AG04449 (cell line): ENCODE measurements around the gene CSF3R.

ENCODE experiments used
- CTCF ChIA-PET: fragments of 350-600 bp; formaldehyde crosslinking; extraction: SDS; loops from one replicate; lab custom pipeline; 2021; ENCODE audit warnings: antibody characterized with exemption; lab: Yijun Ruan, JAX
- POLR2A ChIA-PET: fragments of 400-600, 350-600 bp; formaldehyde crosslinking; extraction: SDS; loops from one replicate; lab custom pipeline; 2020; ENCODE audit warnings: antibody characterized with exemption, inconsistent platforms; lab: Yijun Ruan, JAX
- DNase-seq: peaks from one replicate; pipeline ENCODE4 v3.0.0-alpha.2; 2010; ENCODE audit warnings: low read depth, low spot score
- H3K4me3 ChIP-seq: 2 replicates; pipeline ENCODE4 v1.5.1; 2011; ENCODE audit warnings: low read depth, mild to moderate bottlenecking, control low read depth, low read length
- CTCF ChIP-seq: IDR thresholded peaks from one replicate; pipeline ENCODE4 v1.5.1; 2011; ENCODE audit warnings: mild to moderate bottlenecking, moderate library complexity, low read length, control low read depth, inconsistent platforms; ENCODE audit not compliant: insufficient read depth; ENCODE audit errors: missing control alignments

CSF3R gene

GRCh38 chr1:36466370-36467026 is 16.2 kb downstream of the CSF3R start:
- ChIA-PET CTCF (no interaction called here), POLR2A (no interaction called here)
- DNase-seq, result no peak
- H3K4me3 ChIP-seq, result no peak overlapping the region
- TF ChIP-seq CTCF, result no peak

GRCh38 chr1:36465731-36466369 is 16.9 kb downstream of the CSF3R start:
- CTCF ChIA-PET, result no interaction called here
- no peak for TF ChIP-seq CTCF
- no peak for DNase-seq
- no peak overlapping the region for H3K4me3 ChIP-seq
- POLR2A ChIA-PET, result no interaction called here

GRCh38 chr1:36464605-36465393 is 17.9 kb downstream of the CSF3R start:
- H3K4me3 ChIP-seq, result peak overlapping the region; percentile 85
- ChIA-PET CTCF (interaction anchor here (0.7 to 1.4 kb wide), 3 partner anchors 10 to 970 kb away, joined by 3 to 5 read pairs (median 4); partner anchors contain the start of gene OSCP1), POLR2A (interaction anchor here (0.7 to 1.4 kb wide), 3 partner anchors 11 to 14 kb away, joined by 3 to 16 read pairs (median 4); partner anchors contain the start of gene OSCP1)
- TF ChIP-seq CTCF, result no peak
- no peak for DNase-seq

GRCh38 chr1:36463803-36464604 is 18.7 kb downstream of the CSF3R start, which contains the start of gene MRPS15:
Gene MRPS15, minus strand, starts transcription at chr1:36464384. Its CDS starts 109 bp downstream, at chr1:36464275.
- peak within 1 kb of the TSS; percentile 85 for H3K4me3 ChIP-seq
- DNase-seq, result peak; percentile 68
- POLR2A ChIA-PET, result interaction anchor here (0.7 to 1.4 kb wide), 3 partner anchors 10 to 13 kb away, joined by 3 to 16 read pairs (median 4); partner anchors contain the start of gene OSCP1
- TF ChIP-seq CTCF, result no peak
- CTCF ChIA-PET, result interaction anchor here (0.7 to 1.4 kb wide), 3 partner anchors 9 to 971 kb away, joined by 3 to 5 read pairs (median 4); partner anchors contain the start of gene OSCP1

GRCh38 chr1:36463463-36463802 is 19.3 kb downstream of the CSF3R start:
- ChIA-PET CTCF (interaction anchor here (1.2 kb wide), 1 partner anchor 14 kb away, joined by 5 read pairs; the partner anchor contains the start of gene OSCP1), POLR2A (interaction anchor here (1.3 to 1.4 kb wide), 2 partner anchors 9 to 13 kb away, joined by 4 to 16 read pairs; partner anchors contain the start of gene OSCP1)
- no peak for TF ChIP-seq CTCF
- no peak for DNase-seq
- peak overlapping the region; percentile 85 for H3K4me3 ChIP-seq
